GM18520 (cell line): ENCODE results near the gene FBXO5.

Experiments used
- ATAC-seq: cut with Tn5 transposase; IDR thresholded peaks from one replicate; pipeline ENCODE4 v1.9.1; 2021; ENCODE audit not compliant: unreplicated experiment

Gene FBXO5

DNA sequence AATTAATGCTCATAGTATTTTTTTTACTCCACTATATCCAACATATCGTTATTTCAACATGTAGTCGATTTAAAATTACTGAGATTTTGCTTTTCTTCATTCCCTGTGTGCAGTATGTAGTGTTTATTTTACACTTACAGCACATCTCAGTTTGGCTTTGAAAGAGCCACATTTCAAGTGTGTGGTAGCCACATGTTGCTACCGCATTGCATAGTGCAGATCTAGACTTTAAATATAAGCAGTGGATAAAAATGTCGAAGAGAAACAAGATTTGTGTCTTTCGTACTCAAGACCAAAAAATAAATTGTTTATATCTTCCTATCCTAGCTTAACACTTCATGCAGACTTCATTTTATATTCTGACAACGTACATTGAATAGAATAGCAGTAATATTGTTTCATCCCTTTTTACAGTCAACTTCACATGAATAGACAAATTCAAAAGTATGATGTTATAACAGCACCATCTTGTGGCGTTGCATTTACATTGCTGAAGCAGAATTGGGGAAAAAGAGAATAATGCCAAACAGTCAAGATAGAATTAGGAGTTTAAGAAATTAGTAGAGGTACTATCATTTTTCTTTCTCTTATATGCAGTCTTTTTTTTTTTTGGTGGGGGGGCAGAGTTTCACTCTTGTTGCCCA lies 29.9 kb downstream of the FBXO5 start:
- ATAC-seq, result no peak

DNA sequence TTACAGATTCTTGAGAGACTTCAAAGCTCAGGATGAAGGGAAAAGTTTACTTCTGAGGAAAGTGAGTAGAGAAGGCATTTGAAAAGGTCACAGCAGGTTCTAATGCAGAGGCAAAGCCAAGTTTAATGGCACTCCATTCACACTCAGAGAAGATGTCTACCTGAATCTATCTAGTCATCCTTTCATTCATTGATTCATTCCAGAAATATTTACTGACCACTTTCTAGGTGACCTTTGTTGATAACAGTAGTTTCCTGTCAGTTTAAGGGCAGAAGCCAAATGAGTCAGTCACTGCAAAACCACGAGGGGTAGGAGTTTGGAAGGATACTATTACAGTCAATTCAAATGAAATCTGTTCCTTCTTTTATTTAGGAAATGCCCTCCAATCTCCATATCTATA lies 30.8 kb downstream of the FBXO5 start:
- ATAC-seq, result no peak

DNA sequence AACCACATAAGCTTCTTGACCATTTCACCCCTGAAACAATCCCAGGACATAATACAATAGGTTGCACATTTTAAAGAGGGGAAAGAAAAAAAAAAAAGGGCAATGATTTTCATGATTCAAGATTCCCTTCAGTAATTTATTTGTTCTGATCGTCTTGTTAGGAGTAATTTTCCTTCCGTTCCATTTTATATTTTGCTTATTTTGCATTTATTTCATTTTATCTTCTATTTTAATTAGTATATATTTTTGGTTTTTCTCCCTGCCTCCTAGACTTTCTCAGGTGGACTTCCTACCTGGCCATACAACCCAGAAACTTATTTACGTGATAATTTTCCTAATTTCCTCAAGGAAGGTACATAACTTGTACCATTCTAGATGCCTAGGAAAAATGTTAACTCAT lies 32.6 kb downstream of the FBXO5 start:
- ATAC-seq, result no peak

DNA sequence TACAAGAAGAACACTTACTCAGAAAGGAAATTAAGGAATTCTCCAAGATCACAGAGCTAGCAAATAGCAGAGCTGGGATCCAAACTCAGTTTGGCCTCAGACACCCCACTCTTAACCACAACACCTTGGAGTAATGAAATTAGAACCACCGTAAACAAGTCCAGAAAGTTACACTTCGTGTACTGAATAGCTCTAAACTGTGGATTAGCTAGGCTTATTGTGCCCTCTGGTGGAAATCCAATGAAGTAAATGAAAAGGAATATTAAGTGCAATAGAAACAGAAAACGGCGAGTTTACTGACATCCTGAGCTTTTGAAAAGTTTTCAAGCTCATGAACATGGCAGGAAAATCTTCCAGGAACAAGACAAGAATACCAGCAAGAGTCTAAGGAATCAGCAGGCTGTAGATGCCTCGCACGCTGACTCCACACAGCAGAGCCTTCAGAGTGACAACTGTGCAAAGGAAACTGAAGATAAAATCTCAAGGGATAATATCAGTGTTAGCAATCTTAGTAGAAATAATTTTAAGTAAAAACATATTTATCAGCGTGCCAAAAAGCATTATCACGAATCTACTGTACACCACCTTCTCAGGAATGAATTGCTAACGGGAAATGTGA lies 34.6 kb downstream of the FBXO5 start:
- no peak for ATAC-seq

DNA sequence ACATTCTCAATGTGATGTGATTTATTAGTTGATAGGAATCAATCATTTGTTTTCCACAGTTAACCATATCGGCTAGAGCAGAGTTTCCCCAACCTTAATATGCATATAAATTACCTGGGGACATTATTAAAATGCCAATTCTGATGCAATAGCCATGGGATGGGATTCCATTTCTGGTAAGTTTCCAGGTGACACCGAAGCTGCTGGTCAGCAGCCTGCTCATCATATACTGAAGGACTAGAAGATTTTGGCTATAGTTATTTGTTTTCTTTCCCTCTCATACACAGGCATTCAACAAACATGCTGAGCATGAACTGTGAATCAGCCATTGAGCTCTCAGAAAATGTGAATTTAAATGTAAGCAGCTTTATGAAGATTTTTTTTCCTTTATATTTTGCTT lies 35.8 kb downstream of the FBXO5 start:
- ATAC-seq, result no peak

DNA sequence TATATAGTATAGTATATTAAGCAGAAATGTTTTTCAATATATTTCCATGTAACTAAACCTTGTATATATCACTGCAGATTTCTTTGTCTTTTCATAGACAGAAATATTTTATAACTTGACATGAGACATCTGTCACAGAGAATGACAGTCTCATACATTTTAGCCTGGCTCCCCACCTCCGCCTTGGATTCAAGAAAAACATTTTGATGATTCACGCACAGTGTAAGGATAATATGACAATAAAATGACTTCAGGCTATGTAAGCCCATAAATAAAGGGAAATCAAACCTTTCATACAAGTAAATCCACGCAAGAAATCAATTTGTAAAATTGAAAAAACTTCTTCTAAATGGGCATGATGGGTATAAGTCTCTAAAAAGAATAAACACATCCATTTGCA lies 36.4 kb downstream of the FBXO5 start:
- ATAC-seq, result no peak

DNA sequence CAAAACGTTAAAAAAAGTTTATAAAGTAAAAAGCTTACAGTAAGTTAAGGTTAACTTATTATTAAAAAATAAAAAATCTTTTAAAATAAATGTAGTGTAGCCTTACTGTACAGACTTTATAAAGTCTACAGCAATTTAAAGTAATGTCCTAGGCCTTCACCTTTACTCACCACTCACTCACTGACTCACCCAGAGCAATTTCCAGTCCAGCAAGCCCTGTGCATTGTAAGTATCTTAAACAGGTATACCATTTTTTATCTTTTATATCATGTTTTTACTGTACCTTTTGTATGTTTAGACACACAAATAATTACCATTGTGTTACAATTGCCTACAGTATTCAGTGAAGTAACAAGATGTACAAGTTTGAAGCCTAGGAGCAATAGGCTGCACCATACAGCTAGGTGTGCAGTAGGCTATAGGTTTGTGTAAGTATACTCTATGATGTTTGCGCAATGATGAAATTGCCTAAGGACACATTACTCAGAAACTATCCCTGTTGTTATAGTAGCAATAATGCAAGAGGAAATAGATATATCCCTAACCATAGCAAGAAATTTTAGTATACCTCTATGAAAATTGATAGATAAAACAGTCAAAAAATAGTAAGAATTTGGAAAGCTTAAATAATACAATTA lies 39.5 kb downstream of the FBXO5 start:
- no peak for ATAC-seq

DNA sequence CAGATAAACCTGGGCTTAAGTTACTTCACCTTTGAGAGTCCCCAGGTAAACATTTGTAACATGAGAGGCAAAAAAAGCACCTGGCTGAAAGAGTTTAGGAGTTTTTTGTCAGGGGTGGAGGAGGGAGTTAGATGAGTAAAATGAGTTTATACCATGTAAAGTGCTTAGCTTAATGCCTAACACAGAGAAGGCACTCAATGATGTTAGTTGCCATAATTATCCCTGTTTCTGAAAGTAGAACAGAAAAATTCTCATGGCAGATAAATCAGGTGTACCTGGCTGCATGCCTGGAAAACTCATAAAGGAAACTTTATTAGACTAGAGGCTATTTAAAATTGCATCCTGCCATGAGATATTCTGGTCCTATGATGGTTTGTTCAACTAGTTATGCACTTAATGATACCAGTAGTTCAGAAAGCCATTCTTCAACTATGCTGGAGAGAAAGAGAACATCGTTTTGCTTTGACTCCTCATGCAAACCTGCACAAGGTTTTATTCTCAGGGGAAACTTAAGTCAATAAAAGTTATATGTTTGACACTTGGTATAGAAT lies 40.4 kb downstream of the FBXO5 start:
- ATAC-seq, result no peak

DNA sequence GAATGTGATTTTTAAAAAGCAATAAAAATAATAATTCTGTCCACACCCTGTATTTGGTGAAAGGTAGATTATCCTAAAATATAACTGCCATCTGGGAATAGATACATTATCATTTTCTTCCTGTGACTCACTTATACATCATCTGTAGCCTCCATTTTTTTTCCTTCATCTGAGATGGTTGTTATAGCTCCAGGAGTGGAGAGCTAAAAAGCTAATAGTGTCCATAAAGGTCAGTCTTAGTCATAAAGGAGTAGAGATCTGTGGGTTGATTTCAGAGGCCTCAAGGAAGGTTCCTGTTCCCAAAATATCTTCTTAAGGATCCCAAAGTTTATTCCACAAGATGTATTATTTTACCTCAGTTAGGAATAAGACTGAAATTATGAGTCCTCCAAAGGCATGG lies 41.1 kb downstream of the FBXO5 start:
- ATAC-seq, result no peak

DNA sequence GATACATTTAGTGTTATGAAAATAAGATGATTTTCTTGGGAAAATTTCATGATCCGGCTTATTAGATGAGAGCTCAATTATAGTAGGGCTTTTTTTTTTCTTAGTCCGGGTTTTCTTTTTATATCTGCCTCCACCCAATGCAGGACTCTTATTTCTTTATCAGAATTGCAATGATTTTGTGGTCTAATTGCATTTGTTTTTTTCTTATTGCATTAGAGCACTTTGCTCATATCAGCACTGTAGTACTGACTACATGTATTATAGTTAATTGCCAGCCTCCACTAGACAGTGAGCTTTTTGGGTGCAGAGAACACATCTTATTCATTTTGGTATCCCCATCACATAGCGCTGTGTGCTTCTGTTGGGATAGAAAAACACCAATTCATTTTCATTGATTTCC lies 50.0 kb downstream of the FBXO5 start:
- no peak for ATAC-seq

DNA sequence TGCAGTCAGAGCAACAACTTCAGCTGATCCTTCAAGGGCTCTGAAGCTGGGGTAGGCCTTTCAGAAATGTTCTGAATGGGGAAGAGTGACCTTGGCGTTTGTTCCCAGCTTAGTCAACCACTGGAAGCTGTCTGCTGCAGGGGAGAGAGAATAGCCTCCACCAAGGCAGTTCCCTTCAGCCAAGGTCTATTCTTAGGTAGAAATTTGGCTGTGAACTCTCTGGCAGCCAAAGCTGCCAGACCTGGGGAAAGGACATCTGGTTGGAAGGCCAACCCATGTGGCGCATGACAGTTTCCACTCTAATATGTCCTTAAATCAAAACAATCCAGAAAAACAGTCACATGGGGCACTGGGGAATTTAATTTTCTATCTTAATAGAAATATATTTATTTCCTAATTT lies 60.1 kb downstream of the FBXO5 start:
- no peak for ATAC-seq
